Bladder microvascular endothelial cell (primary cell): Measurements from ENCODE around the gene TAF10. TPM values are rescaled to one million over a fixed set of nuclear protein-coding genes. Genes with fewer than 3 reads are reported as not detected.

Experiments
- total RNA-seq: library from RNA; depleted of rRNA; stranded (reverse); fragments of >200 nt; gene quantifications from 2 replicates; pipeline ENCODE4 v1.2.3, GENCODE V29; 2014

Gene TAF10
- 22.5 and 46.9 TPM in 2 replicates for total RNA-seq

GRCh38 chr11:6612213-6613041 is at the start of gene TAF10:
TSS of gene TAF10 (minus strand) at chr11:6612216. CDS start at chr11:6612189, 27 bp downstream.

GRCh38 chr11:6655790-6656583 is 44.0 kb upstream of the TAF10 start, which contains the start of gene DCHS1:
TSS of gene DCHS1 (minus strand) at chr11:6655809. CDS start at chr11:6641613, 14,196 bp downstream.

GRCh38 chr11:6619004-6619745 is 7.2 kb upstream of the TAF10 start, which contains the start of gene TPP1:
TSS of gene TPP1 (minus strand) at chr11:6619422. CDS start at chr11:6619400, 22 bp downstream.

GRCh38 chr11:6603287-6604080 is 8.5 kb downstream of the TAF10 start, which contains the start of the genes ILK and RRP8:
TSS of gene ILK (plus strand) at chr11:6603774. CDS start at chr11:6604272, 498 bp downstream.
TSS of gene RRP8 (minus strand) at chr11:6603616. CDS start at chr11:6603502, 114 bp downstream.

Other genes with a start within 250 kb of the TAF10 start
- 12.6 and 28.5 TPM in 2 replicates for gene SMPD1, start 221.7 kb downstream of the TAF10 start, total RNA-seq
- gene APBB1, start 193.1 kb downstream of the TAF10 start, total RNA-seq, result 37.8 and 38.0 TPM in 2 replicates
- gene HPX, start 171.2 kb downstream of the TAF10 start, total RNA-seq, result 0.32 and 0.57 TPM in 2 replicates
- gene TRIM3, start 138.3 kb downstream of the TAF10 start, total RNA-seq, result 19.8 and 28.1 TPM in 2 replicates
- 30.1 and 36.5 TPM in 2 replicates for gene ARFIP2, start 130.9 kb downstream of the TAF10 start, total RNA-seq
- 21.8 and 25.3 TPM in 2 replicates for gene TIMM10B, start 130.7 kb downstream of the TAF10 start, total RNA-seq
- 1.3 and 4.5 TPM in 2 replicates for gene DNHD1, start 114.9 kb downstream of the TAF10 start, total RNA-seq
- 7.1 and 15.1 TPM in 2 replicates for gene RRP8, start 8.6 kb downstream of the TAF10 start, total RNA-seq
- gene ILK, start 8.4 kb downstream of the TAF10 start, total RNA-seq, result 139 and 265 TPM in 2 replicates
- gene TPP1, start 7.2 kb upstream of the TAF10 start, total RNA-seq, result 35.5 and 214 TPM in 2 replicates
- gene DCHS1, start 43.6 kb upstream of the TAF10 start, total RNA-seq, result 20.2 and 92.1 TPM in 2 replicates
- 64.3 and 65.7 TPM in 2 replicates for gene MRPL17, start 71.1 kb upstream of the TAF10 start, total RNA-seq
- gene OR2AG2, start 159.8 kb upstream of the TAF10 start, total RNA-seq, result under 0.01 and 0.31 TPM in 2 replicates
- gene OR2AG1, start 170.8 kb upstream of the TAF10 start, total RNA-seq, result under 0.01 TPM in 1 of 2 replicates, not detected in the other
- 0.16 and 0.38 TPM in 2 replicates for gene OR6A2, start 187.5 kb upstream of the TAF10 start, total RNA-seq
- not detected in 2 replicates for gene OR10A5, start 233.5 kb upstream of the TAF10 start, total RNA-seq